WERI-Rb-1 (cell line): ENCODE data around the gene PLEKHG1.

ENCODE experiments used
- DNase-seq: peaks from one replicate; pipeline ENCODE4 v3.0.0-alpha.2; 2020
- H3K27ac ChIP-seq: fragments of 250-450 bp; sonication (Bioruptor Pico); 2 replicates; pipeline ENCODE4 v1.5.1; 2020; ENCODE audit warnings: mild to moderate bottlenecking, moderate library complexity
- H3K27me3 ChIP-seq: fragments of 250-450 bp; sonication (Bioruptor Pico); 2 replicates; pipeline ENCODE4 v1.5.1; 2021; ENCODE audit warnings: mild to moderate bottlenecking, low read depth, moderate library complexity; ENCODE audit not compliant: insufficient read depth, severe bottlenecking
- H3K36me3 ChIP-seq: fragments of 250-450 bp; sonication (Bioruptor Pico); 2 replicates; pipeline ENCODE4 v1.5.1; 2020; ENCODE audit warnings: mild to moderate bottlenecking, moderate library complexity
- H3K4me3 ChIP-seq: 2 replicates; pipeline ENCODE4 v1.5.1; 2011; ENCODE audit warnings: low read depth, mild to moderate bottlenecking, control low read depth, low read length
- H3K9me3 ChIP-seq: fragments of 250-450 bp; sonication (Bioruptor Pico); 2 replicates; pipeline ENCODE4 v1.5.1; 2021; ENCODE audit warnings: mild to moderate bottlenecking, moderate library complexity; ENCODE audit not compliant: severe bottlenecking
- TF ChIP-seq, protein P1 (sequence below): IDR thresholded peaks from 2 replicates; pipeline ENCODE4 v1.5.1; 2011; ENCODE audit warnings: low read depth, mild to moderate bottlenecking, control low read depth, inconsistent platforms, low read length

The PLEKHG1 gene

DNA sequence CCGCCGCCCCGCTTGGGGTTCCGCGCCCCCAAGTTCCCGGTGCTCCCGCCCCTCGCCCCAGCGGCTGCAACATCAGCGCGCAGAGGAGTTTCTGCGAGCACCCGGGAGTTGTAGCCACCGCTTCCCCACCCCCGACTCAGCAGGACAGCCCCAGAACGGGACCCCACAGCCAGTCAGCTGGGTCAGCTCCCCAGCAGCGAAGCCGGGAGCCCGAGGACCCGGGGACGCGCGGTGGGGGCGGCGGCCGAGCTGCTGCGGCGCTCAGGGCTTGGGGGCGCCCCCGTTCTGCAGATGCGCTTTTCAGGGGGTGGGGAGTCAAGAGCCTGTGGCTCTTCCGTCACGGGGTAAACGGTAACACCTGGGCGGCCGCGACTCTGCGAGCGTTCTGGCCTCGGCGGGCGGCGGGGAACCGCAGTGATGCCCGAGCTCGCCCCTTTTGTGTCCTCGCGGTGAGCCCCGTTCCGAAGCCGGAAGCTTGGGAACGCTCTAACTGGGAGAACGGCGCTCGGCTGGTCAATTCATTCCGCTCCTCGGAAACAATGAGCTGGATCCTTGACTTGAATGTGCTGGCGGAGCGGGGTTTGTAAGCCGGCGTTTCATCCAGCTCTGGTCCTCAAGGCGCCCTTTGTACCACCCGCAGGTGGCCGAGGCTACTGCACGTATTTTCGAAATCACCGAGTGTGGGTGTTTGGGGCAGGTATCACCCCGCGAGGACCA, 774 bp downstream of the PLEKHG1 start:
- Histone ChIP-seq H3K9me3 (no peaks in the 10 kb centered on the region), H3K4me3 (peak overlapping the region; percentile 56), H3K27me3 (peaks cover 37% of the 10 kb centered on the region), H3K27ac (no peak overlapping the region), H3K36me3 (no peaks in the 10 kb centered on the region)
- DNase-seq: peak; percentile 77
- TF ChIP-seq, protein P1, sequence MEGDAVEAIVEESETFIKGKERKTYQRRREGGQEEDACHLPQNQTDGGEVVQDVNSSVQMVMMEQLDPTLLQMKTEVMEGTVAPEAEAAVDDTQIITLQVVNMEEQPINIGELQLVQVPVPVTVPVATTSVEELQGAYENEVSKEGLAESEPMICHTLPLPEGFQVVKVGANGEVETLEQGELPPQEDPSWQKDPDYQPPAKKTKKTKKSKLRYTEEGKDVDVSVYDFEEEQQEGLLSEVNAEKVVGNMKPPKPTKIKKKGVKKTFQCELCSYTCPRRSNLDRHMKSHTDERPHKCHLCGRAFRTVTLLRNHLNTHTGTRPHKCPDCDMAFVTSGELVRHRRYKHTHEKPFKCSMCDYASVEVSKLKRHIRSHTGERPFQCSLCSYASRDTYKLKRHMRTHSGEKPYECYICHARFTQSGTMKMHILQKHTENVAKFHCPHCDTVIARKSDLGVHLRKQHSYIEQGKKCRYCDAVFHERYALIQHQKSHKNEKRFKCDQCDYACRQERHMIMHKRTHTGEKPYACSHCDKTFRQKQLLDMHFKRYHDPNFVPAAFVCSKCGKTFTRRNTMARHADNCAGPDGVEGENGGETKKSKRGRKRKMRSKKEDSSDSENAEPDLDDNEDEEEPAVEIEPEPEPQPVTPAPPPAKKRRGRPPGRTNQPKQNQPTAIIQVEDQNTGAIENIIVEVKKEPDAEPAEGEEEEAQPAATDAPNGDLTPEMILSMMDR: peak; percentile 56

DNA sequence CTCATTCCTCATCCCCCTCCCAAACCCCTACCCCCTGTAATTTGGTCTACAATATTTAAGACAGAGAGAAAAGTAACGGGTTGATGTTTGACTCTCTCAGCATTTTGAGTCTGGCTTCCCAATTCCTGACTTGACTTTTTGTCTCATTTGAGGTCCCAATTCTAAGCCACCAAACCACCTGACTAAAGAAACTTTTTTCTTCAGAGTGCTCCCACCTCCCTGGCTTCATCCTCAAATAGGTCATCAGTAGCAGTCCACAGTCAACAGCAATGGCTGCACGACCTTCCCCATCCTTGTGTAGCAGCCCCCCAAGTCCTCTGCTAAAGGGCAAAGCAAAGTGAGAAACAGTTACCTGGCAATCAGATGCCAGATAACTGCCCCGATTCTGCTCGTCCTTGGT, 1.8 kb downstream of the PLEKHG1 start:
- peaks cover 35% of the 10 kb centered on the region for H3K27me3 ChIP-seq
- no peak for DNase-seq
- H3K36me3 ChIP-seq: no peaks in the 10 kb centered on the region
- no peaks in the 10 kb centered on the region for H3K9me3 ChIP-seq
- no peak overlapping the region for H3K27ac ChIP-seq
- TF ChIP-seq, protein P1: no peak
- H3K4me3 ChIP-seq: no peak overlapping the region

DNA sequence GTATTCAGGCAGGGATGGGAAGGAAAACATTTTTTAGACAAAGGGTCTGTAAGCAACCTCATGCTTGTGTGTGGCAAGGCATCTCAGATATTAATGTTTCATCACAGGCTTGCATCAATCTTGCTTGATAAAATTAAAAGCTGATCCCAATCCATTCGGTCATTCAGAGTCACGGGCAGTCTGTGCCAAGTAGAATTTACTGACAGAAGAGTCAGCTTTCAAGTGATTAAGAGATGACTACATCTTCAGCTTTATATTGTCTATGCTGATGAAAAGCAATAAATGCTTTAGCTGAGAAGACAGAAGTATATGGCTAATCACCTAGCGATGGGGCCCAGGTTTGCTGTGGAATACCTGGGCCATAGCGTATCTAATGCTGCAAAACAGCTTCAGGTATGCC, 3.5 kb downstream of the PLEKHG1 start:
- H3K4me3 ChIP-seq: no peak overlapping the region
- no peak for DNase-seq
- H3K27me3 ChIP-seq: peaks cover 35% of the 10 kb centered on the region
- TF ChIP-seq, protein P1: no peak
- no peak overlapping the region for H3K27ac ChIP-seq
- no peaks in the 10 kb centered on the region for H3K36me3 ChIP-seq
- H3K9me3 ChIP-seq: no peaks in the 10 kb centered on the region

DNA sequence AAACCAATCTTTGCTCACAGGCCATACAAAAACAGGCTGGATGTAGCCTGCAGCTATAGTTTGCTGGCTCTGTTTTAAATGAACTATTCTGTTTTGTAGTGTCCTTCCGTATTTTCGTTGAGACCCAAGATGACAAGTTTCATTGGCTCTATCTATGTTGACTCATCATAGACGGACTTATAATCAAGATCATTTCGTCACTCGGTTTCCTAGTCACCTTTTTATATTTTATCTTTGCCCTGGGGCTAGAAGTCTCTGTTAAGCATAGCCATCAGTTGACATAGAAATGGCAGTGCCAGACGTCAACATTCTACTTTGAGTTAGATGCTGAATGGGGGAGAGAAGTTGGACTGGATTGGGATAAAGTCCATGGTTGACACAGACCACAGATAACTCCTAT, 4.8 kb downstream of the PLEKHG1 start:
- H3K27me3 ChIP-seq: peaks cover 23% of the 10 kb centered on the region

DNA sequence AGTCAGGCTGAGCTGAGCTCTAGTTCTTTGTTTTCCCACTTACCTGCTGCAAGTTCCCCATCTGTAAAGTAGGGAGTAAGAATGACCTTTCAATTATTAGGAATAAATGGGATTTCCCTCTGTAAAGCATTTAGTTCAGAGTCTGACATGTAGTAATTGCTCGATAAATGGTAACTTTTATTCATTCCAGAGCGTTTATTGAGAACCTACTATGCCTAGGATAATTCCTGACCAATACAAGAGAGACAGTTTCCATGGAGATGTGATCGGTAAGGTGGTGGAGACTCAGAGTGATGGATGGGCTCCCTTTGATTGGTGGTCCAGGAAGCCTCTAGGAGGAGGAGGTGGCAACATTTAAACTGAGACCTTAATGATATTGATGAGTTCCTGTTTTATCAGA, 5.6 kb downstream of the PLEKHG1 start:
- Histone ChIP-seq H3K4me3 (no peak overlapping the region), H3K27ac (no peak overlapping the region), H3K27me3 (peaks cover 25% of the 10 kb centered on the region), H3K36me3 (no peaks in the 10 kb centered on the region), H3K9me3 (no peaks in the 10 kb centered on the region)
- no peak for DNase-seq
- TF ChIP-seq, protein P1: no peak

More for the DNA sequence above, 4.8 kb downstream of the PLEKHG1 start:
- no peak overlapping the region for H3K4me3 ChIP-seq
- H3K36me3 ChIP-seq: no peaks in the 10 kb centered on the region
- TF ChIP-seq, protein P1: no peak
- H3K27ac ChIP-seq: no peak overlapping the region
- DNase-seq: no peak
- no peaks in the 10 kb centered on the region for H3K9me3 ChIP-seq

DNA sequence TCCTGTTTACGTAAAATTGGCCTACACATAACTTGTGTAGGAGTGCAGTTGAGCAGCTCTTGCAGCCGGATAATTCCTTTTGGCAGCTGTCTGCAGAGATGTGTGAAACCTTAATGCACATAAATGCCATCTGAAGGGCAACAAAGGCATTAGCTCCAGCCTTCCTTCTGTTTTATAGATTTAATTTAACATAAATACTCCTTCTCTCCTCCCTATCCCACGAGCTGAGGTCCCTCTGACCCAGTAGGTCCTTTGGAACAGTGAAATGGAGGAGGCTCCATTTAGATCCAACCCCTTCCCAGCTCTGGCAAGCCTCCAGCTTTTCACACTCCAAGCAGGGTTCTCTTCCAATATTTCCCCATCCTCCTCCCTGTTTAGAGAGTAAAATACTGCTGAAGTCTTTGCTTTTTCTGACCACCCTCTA, 6.5 kb downstream of the PLEKHG1 start:
- DNase-seq: no peak
- peaks cover 22% of the 10 kb centered on the region for H3K27me3 ChIP-seq
- H3K27ac ChIP-seq: no peak overlapping the region
- TF ChIP-seq, protein P1: no peak
- no peaks in the 10 kb centered on the region for H3K36me3 ChIP-seq
- H3K4me3 ChIP-seq: no peak overlapping the region
- no peaks in the 10 kb centered on the region for H3K9me3 ChIP-seq
